HG02678 (cell line): ENCODE data around the gene RPGR.

Experiments
- ATAC-seq: cut with Tn5 transposase; IDR thresholded peaks from one replicate; pipeline ENCODE4 v1.9.1; 2021; ENCODE audit warnings: mild to moderate bottlenecking, moderate library complexity; ENCODE audit not compliant: unreplicated experiment

The RPGR gene, protein sequence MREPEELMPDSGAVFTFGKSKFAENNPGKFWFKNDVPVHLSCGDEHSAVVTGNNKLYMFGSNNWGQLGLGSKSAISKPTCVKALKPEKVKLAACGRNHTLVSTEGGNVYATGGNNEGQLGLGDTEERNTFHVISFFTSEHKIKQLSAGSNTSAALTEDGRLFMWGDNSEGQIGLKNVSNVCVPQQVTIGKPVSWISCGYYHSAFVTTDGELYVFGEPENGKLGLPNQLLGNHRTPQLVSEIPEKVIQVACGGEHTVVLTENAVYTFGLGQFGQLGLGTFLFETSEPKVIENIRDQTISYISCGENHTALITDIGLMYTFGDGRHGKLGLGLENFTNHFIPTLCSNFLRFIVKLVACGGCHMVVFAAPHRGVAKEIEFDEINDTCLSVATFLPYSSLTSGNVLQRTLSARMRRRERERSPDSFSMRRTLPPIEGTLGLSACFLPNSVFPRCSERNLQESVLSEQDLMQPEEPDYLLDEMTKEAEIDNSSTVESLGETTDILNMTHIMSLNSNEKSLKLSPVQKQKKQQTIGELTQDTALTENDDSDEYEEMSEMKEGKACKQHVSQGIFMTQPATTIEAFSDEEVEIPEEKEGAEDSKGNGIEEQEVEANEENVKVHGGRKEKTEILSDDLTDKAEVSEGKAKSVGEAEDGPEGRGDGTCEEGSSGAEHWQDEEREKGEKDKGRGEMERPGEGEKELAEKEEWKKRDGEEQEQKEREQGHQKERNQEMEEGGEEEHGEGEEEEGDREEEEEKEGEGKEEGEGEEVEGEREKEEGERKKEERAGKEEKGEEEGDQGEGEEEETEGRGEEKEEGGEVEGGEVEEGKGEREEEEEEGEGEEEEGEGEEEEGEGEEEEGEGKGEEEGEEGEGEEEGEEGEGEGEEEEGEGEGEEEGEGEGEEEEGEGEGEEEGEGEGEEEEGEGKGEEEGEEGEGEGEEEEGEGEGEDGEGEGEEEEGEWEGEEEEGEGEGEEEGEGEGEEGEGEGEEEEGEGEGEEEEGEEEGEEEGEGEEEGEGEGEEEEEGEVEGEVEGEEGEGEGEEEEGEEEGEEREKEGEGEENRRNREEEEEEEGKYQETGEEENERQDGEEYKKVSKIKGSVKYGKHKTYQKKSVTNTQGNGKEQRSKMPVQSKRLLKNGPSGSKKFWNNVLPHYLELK

DNA sequence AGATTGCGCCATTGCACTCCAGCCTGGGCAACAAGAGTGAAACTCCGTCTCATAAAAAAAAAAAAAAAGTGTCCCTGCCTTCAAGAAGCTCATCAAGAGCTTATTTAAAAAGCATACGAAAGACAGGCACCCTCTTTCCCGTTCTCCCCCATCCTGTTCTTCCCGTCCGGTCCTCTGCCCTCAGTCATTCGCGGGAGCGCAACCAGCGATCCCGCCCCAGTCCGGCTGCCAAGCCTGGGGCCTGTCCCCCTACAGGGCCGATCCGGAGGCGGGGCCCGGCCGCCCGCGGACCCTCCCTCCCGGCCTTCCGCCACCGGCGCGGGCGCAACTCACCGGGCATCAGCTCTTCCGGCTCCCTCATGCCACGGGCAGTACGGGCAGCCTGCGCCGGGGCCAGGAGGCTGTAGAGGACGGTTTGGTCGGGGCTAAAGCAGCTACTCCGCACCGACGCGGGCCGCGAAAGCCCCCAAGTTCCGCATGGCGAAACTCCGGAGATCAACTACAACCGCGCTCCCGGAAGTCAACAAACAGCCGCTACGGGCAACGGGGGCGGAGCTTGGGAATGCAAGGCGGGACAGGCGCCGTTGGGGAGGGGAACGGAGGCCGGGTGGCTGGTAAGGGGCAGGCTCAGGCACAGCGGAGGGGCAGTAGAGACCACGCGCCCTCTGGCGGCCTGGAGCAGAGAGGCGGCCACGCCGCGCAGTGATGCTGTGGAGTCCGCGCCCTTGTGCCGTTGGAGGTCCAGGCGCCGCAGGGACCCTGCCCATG is at the start of gene RPGR:
Gene RPGR, minus strand, starts transcription at position 503 of the 768 bp plus-strand sequence. Its CDS starts 142 bp downstream, at position 361.
- peak; percentile 96 for ATAC-seq

DNA sequence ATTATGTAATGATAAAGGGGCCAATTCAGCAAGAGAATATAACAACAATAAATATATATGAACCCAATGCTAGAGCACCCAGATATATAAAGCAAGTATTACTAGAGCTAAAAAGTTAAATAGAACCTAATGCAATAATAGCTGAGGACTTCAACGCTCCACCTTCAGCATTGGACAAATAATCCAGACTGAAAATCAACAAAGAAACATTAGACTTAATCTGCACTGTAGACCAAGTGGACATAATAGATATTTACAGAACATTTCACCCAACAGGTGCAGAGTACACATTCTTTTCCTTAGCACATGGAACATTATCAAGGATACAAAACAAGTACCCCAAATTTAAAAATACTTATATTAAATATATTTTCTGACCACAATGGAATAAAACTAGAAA is 49.4 kb upstream of the RPGR start:
- no peak for ATAC-seq

DNA sequence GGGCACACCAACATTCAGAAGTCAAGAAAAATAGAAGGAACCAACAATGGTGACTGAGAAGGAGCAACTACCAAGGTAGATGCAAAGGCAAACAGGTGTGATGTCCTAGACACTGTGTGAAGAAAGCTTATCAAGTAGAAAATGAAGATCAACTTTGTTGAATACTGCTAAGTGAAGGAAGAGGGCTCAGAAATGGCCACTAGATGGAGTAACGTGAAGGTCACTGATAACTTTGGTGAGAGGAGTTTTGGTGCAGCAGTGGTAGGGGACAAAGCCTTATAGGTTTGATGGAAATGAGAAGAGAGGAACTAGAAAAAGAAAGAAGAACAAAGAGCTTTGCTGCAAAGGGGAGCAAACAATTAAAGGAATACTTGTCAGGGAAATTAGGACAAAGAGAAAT is 48.6 kb upstream of the RPGR start:
- ATAC-seq: no peak

DNA sequence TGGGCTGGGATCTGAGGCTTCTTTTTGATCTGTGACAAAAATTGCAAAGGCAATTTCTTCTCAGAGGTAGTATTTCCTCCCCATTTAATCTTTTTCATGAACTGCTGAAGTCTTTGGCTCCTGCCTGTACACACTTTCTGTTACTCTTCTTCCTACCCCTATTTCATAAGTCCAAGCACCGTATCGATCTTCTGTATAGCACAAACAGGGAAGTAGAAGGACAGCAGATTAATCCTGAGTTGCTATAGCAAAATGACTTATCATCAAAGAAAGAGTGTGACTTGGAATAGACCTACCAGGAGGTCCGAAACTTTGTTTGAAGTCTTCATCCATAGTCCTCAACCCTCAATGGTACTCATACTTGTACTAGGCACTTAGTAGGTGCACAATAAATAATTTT is 47.1 kb upstream of the RPGR start:
- no peak for ATAC-seq

DNA sequence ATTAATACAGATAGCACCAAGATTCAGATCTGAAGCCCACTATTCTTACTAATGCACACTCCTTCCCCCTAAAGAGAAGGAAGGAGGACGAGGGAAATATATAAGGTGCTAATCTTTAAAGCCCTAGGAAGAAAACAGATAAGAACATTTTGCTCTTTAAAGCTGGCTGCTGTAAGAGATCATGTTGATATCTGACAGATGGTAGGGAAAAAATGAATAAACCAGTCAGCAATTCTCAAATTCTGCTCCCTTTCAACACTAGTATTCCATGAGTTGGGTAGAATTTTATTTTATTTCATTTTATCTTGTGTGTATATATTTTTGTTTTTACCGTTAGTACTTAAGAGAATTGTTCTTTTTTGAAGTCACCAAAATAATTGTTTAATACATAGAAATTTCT is 44.3 kb upstream of the RPGR start:
- ATAC-seq: no peak

DNA sequence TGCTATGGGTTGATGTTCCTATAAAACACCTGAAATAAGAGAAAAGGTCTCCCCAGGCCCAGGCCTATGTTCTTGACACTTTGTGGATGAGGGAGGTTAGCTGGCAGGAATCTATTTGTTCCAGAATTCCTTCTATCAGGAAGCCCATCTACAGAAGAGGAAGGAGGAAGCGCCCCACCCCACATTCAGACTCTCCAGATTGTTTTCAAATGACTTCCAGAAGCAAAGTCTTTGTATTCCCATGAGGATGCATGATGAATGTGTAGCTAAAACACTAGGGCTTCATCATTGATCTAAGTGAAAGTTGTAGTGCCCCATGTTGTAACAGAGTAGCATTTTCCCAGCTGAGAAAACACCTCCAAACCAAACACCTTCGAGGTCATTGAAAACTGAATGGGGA is 41.5 kb upstream of the RPGR start:
- ATAC-seq: no peak

DNA sequence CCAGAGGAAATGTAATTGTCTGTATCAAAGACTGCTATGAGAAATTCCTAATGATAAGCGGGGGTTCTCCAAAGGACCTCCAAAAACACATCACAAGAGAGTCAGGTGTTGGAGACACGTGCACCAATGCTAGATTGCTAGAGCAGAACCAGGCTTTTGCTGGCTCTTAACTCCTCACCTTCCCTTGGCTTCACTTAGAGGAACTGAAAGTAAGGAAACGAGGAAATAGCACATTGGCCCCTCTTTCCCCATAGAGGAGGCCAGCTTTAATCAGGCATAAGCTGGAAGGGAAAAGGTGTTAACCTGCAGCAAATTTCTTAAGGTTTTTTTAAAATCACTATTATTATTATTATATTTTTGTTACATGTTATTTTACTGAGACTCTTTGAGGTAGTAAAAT is 38.6 kb upstream of the RPGR start:
- ATAC-seq: no peak

DNA sequence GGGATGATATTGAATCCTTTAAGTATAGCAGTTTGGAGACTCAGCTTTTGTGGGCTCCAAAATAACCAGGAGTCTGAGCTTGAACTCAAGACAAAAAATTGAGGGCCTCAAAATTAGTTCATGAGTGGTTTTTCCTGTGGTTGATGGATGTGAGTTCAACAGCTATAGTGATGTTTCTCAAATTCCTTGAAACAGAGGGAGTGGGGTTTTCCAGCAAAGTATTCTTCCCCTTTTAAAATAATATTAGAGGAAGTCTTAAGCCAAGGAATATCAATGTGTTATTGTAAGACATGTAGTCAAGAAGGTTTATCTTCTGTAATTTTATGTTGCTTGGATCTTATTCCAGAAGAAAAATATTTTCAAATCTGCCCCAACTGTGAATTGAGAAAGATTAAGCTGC is 35.7 kb upstream of the RPGR start:
- no peak for ATAC-seq

DNA sequence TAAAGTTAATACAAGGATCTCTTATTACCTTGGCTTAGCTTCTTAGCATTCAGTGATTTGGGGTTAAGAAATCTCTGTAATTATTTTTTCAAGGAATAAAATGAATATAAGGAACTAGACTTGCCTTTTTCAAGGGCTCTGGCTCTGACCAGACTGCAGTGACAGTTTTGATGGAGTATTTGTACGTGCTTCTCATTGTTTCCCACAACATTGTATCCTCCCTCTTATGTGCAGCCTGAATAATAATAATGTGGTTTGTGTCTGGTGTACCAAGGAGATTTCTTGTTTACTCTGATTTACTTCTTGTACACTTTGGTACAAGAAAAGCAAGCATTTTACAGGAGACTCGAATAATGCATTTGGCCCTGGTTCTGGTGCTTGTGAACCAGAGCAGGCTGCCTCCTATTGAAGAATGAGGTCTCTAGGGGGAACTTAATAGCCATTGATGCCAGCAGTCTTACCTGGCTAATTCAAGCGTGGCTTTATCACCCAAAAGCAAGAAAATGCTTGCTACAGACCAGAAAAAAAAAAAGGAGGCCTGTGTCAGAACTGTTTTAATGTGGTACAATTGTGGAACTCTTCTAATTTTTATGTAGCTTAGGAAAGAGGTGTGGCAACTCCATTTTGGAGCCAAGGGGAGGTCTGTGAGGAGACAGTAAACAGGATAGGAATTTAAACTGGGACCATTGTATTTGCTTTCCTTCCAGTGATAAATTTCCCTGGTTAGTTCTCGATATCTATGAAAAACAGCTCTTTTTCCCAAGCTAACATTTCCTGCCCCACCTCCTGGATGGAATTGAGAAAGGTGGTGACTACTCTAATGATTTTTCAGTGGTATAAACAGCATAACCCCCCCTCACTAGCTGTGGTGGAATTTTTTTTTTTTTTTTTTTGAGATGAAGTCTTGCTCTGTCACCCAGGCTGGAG is 30.7 kb upstream of the RPGR start:
- ATAC-seq: no peak

DNA sequence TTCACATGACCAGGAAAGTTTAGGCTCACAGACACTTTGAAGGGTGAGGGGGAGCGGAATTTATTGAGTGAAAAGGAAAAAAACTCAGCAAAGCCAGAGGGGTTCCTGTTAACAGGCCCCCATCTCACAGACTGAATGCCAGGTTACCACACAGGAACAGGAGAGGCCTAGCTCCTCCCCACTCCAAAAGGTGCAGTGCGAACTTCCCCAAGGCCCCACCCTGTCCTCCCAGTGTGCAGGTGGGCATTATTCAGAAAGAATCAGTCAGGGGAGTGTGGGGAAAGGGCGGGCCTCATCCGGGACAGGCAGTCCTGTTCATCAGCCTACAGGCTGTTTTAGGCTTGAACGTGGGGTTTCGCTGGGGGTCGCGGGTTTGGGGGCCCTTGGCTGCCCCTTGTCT is 29.1 kb upstream of the RPGR start:
- ATAC-seq: no peak

DNA sequence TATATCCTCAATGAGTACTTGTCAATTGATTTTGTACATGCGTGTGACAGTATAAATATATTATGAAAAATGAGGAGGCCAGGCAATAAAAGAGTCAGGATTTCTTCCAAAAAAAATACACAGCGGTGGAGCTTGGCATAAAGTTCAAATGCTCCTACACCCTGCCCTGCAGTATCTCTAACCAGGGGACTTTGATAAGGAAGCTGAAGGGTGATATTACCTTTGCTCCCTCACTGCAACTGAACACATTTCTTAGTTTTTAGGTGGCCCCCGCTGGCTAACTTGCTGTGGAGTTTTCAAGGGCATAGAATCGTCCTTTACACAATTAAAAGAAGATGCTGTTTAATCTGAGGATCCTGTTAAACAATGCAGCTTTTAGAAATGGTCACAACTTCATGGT is 25.1 kb upstream of the RPGR start, which contains the start of gene OTC:
Gene OTC, plus strand, starts transcription at position 243 of the 400 bp plus-strand sequence. Its CDS starts 93 bp downstream, at position 336.
- ATAC-seq: no peak

DNA sequence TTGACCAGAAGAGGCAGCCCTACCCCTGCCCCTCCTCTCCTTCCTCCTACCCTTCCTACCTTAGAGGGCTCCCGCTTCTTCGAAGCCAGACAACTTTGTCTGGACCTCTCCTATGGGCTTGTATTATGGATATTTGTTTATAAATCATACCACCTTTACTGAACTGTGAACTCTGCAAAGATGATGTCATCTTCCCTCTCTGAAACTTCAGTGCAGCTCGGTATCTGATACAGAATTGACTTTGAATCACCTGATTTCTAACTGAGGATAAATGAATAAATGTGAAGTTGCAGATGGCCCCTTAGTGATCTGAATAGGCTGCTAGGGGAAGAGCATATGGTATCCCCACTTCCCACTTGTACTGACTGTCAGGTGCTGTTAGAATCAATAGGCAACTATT is 24.0 kb upstream of the RPGR start:
- no peak for ATAC-seq

DNA sequence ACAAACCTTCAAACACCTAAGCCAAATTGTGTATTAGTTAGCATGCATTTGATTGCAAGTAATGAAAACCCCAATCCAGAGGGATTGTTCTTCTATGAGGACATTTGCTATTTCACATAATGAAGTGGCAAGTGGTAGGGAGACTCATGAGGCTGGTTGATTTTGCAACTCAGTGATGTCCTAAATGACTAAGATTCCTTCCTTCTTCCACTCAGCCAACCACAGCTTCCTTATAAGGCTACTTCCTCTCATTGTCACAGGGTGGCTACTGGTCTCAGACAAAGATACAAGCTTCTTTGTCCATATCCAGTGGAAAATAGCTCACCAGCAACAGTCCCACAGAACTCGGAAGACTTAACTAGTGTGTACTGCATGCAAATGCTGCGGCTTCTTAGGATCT is 19.8 kb upstream of the RPGR start:
- no peak for ATAC-seq

DNA sequence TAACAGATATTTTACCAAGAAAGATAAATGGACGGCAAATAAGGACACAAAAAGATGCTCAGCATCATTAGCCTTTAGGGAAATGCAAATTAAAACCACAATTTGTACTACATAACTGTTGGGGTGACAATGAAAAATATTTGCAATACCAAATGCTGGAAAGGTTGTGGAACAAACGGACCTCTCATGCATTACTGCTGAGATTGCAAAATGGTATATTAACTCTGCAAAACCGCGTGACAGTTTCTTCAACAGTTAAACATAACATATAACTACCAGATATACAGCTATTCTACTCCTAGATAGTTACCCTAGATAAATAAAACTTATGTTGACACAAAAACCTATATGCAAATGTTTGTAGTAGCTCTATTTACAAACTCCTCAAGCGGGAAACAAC is 18.8 kb upstream of the RPGR start:
- no peak for ATAC-seq

DNA sequence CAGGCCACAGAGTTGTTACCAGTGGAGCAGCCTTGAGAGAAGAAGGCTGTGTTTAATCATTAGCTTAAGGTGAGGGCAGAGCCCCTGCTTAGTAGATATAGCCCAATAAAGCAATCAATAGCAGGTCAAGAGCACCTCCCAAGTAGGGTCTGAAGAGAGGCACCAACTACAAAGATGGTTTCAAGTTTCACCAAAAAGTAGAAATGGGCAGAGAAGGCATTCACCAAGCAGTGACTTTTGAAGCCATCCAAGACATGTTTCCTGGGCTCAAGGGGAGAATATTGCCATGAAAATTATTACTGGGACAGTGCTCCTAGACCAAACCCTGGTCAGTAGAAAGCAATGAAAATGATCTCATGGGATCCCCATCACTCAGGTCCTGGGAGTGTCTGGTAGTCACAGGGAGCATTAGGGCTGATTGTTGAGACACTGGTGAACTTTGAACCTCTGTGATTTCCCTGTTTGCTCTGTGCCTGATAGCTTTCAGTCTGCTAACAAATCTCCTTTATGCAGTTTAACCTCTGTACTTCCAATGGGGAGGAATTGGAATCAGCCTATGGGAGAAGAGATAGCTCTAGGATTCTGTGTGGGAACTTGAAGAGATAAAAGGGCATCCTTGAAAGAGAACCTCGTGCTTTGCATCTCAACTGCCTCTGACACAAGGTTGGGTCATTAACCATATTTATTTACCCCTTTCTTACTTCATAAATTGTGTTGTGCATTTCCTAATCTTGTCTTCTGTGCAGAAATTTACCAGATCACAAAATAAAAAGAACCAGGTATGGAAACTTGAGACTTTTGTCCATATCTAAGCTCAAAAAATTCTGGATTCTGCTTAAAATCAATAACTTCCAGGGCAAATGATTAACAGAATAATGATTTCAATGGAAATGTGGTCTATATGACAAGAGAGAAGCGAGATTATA is 15.8 kb upstream of the RPGR start:
- ATAC-seq: no peak

DNA sequence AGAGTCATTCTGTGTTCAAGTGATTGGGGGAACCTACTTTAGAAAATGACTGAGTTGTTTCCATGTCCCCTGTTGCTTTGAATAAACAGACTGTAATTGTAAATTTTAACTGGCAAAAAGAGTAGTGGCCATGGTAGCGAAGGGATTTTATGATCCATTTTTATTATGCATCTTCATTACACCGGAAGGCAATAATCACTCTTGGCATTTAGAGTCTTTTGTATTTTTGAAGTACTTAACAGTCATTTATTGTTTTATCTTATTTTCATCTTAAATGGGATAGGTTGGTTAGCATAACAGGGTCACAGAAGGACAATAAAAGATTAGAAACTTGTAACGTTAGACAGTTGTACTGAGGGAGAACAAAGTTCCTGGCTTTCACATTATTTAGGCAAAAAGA is 14.1 kb upstream of the RPGR start:
- no peak for ATAC-seq

DNA sequence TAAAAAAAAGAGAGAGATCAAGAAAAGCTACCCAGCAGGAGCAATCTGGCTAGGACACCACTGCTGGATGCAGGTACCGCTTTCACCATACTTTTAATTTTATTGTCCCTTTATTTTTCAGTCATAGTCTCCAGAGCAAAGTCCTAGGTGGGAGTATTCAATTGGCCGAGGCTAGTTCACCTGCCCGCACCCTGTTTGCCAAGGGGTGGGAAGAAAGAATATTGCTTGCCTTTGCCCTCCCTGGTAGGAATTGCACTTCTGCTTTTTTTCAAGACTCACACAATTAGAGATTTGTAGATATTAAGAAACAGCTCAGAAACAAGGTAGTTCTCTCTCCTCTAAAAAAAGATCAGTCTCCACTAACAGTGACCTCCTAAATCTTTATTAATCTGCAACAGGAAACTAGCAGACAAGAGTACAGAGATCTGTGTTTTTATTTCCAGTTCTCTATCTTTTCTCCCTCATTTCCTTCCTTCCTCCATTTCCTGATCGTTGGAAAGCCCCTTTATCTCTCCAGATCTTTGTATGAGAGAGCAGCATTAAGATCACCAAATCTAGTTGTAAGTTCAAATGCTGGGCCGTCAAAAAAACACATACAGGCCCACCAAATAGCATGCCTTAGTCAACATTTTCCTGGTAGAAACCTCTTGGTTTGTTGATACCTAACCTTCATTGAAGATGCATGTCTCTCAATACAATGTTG is 9.4 kb upstream of the RPGR start:
- ATAC-seq: no peak

DNA sequence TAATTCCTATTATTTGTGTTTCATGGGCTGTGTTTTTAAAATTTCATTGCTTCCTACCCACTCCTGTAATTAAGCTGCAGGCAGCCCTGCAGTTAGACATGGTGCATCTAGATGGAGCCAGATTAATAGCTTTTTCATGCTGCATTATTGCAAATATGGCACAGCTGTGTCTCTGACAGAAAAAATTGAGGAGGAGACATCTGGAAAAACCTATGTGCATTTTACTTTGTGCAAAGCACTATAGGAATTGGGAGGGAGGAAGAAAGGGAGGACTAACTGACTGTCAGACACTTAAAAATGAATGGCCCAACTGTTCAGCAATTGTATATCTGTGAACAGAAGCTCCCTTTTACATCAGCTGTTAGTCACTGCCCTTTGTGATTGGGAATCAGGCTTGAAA is 8.1 kb upstream of the RPGR start:
- ATAC-seq: no peak
